ENCODE measurements around the gene HES4. TPM values are rescaled to one million over a fixed set of nuclear protein-coding genes. Genes with fewer than 3 reads are reported as not detected.
A peak's percentile ranks its signal among the peaks of the same experiment; 100 is the strongest.

The HES4 gene
- total RNA-seq, 2 donors from 2014 or later: 50.1 to 98.8 TPM

GRCh38 chr1:960363-961131 lies 39.4 kb downstream of the HES4 start, which contains the start of gene KLHL17:
TSS of gene KLHL17 (plus strand) at chr1:960584. CDS start at chr1:960694, 110 bp downstream.
- peaks cover 15% of the 10 kb centered on the region for H3K36me3 ChIP-seq
- ATAC-seq (ENCODE audit: insufficient number of reproducible peaks, low FRiP score, low read depth) (no peak), DNase-seq (ENCODE audit: low spot score) (no peak)
- TF ChIP-seq CTCF (IDR thresholded peaks at IDR 0.05): no peak
- no peak within 1 kb of the TSS for H3K27ac ChIP-seq
- H3K27me3 ChIP-seq (replicated peaks; ENCODE audit: insufficient read depth): no peaks in the 10 kb centered on the region
- H3K4me1 ChIP-seq (ENCODE audit: control insufficient read depth in 1 of 2, low read depth in 2 of 2): peaks cover 15 to 35% of the 10 kb centered on the region in 2 donors
- peak within 1 kb of the TSS; percentile 87 for H3K4me3 ChIP-seq
- H3K9me3 ChIP-seq: no peaks in the 10 kb centered on the region

GRCh38 chr1:959731-960362 lies 40.0 kb downstream of the HES4 start:
- Histone ChIP-seq H3K27ac (no peak overlapping the region), H3K4me1 (ENCODE audit: control insufficient read depth in 1 of 2, low read depth in 2 of 2) (peaks cover 15 to 35% of the 10 kb centered on the region in 2 donors)

GRCh38 chr1:958823-959730 lies 40.8 kb downstream of the HES4 start, which contains the start of gene NOC2L:
TSS of gene NOC2L (minus strand) at chr1:959256. CDS start at chr1:959240, 16 bp downstream.
- Histone ChIP-seq H3K4me3 (peak within 1 kb of the TSS; percentile 87), H3K36me3 (peaks cover 29% of the 10 kb centered on the region), H3K9me3 (no peaks in the 10 kb centered on the region), H3K27ac (no peak within 1 kb of the TSS), H3K27me3 (replicated peaks; ENCODE audit: insufficient read depth) (no peaks in the 10 kb centered on the region), H3K4me1 (ENCODE audit: control insufficient read depth in 1 of 2, low read depth in 2 of 2) (peaks cover 15 to 35% of the 10 kb centered on the region in 2 donors)
- DNase-seq (ENCODE audit: low spot score) (peak; percentile 68), ATAC-seq (ENCODE audit: insufficient number of reproducible peaks, low FRiP score, low read depth) (no peak)
- no peak for TF ChIP-seq CTCF (IDR thresholded peaks at IDR 0.05)

More at GRCh38 chr1:959731-960362, 40.0 kb downstream of the HES4 start:
- Histone ChIP-seq H3K9me3 (no peaks in the 10 kb centered on the region), H3K4me3 (peak overlapping the region; percentile 87), H3K36me3 (peaks cover 21% of the 10 kb centered on the region), H3K27me3 (replicated peaks; ENCODE audit: insufficient read depth) (no peaks in the 10 kb centered on the region)
- TF ChIP-seq CTCF (IDR thresholded peaks at IDR 0.05): no peak
- no peak for ATAC-seq (ENCODE audit: insufficient number of reproducible peaks, low FRiP score, low read depth)
- DNase-seq (ENCODE audit: low spot score): no peak

- TF ChIP-seq CTCF (IDR thresholded peaks at IDR 0.05): no peak
- H3K36me3 ChIP-seq: peaks cover 53% of the 10 kb centered on the region
- H3K27me3 ChIP-seq (replicated peaks; ENCODE audit: insufficient read depth): no peaks in the 10 kb centered on the region
- DNase-seq (ENCODE audit: low spot score) (no peak), ATAC-seq (ENCODE audit: insufficient number of reproducible peaks, low FRiP score, low read depth) (no peak)
- H3K4me3 ChIP-seq: no peak overlapping the region
- H3K27ac ChIP-seq: no peak overlapping the region
- H3K9me3 ChIP-seq: no peaks in the 10 kb centered on the region
- H3K4me1 ChIP-seq (ENCODE audit: control insufficient read depth in 1 of 2, low read depth in 2 of 2): peaks cover 15 to 34% of the 10 kb centered on the region in 2 donors
Observed at GRCh38 chr1:956636-957035, 43.3 kb downstream of the HES4 start.

Data from thoracic aorta (tissue), 2 donors.